ENCODE results near the gene BSN. TPM values are rescaled to one million over a fixed set of nuclear protein-coding genes. Genes with fewer than 3 reads are reported as not detected.

BSN gene
- total RNA-seq, 2 experiments from 2014 or later = 0.09 to 0.11 TPM

DNA sequence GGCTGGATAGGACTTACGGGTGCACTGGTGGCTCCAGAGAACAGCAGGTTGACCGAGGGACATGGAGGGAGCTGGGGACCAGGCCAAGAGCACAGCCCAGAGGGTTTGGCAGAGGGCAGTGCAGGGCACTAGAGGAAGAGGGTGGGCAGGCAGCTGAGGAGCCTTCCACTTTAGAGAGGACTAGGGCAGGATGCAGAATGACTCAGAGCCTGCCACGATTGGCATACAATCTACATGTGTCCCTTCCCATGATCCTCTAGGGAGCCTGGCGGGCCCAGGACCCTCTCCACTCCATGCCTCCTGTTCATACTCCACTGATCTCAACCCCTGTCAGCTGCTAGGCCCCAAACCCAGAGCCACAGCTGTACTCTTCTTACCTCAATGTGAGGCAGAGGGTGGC, 105.5 kb downstream of the BSN start:
- intact Hi-C loops (cut with DNase I, micrococcal nuclease) = no loop called here
- Mint-ChIP-seq H3K9me3 (ENCODE audit: low read depth) (no peaks in the 10 kb centered on the region), H3K4me3 (no peak overlapping the region), H3K4me1 (no peaks in the 10 kb centered on the region), H3K27ac (no peak overlapping the region), H3K27me3 (peaks cover 2% of the 10 kb centered on the region), H3K36me3 (ENCODE audit: low read depth) (no peaks in the 10 kb centered on the region)
- ATAC-seq (peak; percentile 51), DNase-seq (no peak)
- ChIA-PET POLR2A (no interaction called here), CTCF (no interaction called here)

DNA sequence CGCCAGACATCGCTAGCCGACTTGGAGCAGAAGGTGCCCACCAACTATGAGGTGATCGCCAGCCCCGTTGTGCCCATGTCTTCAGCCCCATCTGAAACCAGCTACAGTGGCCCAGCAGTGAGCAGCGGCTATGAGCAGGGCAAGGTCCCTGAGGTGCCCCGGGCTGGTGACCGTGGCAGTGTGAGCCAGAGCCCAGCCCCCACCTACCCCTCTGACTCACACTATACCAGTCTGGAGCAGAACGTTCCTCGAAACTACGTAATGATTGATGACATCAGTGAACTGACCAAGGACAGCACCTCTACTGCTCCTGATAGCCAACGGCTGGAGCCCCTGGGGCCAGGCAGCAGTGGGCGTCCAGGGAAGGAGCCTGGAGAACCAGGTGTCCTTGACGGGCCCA, 107.0 kb downstream of the BSN start:
- Mint-ChIP-seq H3K27ac (no peak overlapping the region), H3K36me3 (ENCODE audit: low read depth) (no peaks in the 10 kb centered on the region), H3K4me1 (no peaks in the 10 kb centered on the region), H3K4me3 (no peak overlapping the region), H3K27me3 (peaks cover 2% of the 10 kb centered on the region), H3K9me3 (ENCODE audit: low read depth) (no peaks in the 10 kb centered on the region)
- intact Hi-C loops (cut with DNase I, micrococcal nuclease) = no loop called here
- ATAC-seq = no peak
- no peak for DNase-seq
- CTCF ChIA-PET = no interaction called here
- POLR2A ChIA-PET = interaction anchor here (0.6 to 0.7 kb wide), 2 partner anchors 188 to 558 kb away, joined by 3 to 4 read pairs; no protein-coding TSS in a partner anchor

DNA sequence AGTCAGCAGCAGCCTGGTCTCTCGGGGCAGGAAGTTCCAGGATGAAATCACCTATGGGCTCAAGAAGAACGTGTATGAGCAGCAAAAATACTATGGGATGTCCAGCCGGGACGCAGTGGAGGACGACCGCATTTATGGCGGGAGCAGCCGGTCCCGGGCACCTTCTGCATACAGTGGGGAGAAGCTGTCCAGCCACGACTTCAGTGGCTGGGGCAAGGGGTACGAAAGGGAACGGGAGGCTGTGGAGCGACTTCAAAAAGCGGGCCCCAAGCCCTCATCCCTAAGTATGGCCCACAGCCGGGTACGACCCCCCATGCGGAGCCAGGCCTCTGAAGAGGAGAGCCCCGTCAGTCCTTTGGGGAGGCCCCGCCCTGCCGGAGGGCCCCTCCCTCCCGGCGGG, 107.7 kb downstream of the BSN start:
- H3K27me3 Mint-ChIP-seq = no peaks in the 10 kb centered on the region
- CTCF ChIA-PET = no interaction called here

DNA sequence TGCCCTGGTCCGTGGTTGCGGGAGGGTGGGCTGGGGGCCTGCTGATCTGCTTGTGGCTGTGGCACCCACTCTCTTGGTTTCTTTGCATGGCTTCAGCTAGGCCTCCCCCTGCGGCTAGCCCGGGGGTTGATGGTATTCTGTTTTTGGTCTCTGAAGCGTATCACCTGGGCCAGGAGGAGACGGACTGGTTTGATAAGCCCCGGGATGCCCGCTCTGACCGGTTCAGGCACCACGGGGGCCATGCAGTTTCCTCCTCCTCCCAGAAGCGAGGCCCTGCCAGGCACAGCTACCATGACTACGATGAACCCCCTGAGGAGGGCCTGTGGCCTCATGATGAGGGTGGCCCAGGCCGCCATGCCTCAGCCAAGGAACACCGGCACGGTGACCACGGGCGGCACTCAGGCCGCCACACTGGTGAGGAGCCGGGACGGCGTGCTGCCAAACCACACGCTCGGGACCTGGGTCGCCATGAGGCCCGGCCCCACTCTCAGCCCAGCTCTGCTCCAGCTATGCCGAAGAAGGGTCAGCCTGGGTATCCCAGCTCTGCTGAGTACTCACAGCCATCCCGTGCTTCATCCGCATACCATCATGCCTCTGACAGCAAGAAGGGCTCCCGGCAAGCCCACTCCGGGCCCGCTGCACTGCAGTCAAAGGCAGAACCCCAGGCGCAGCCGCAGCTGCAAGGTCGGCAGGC, 108.6 kb downstream of the BSN start:
- CTCF ChIA-PET = interaction anchor here (2.5 kb wide), 1 partner anchor 123 kb away, joined by 9 read pairs; no protein-coding TSS in a partner anchor
- H3K4me1 Mint-ChIP-seq = no peaks in the 10 kb centered on the region
- H3K9me3 Mint-ChIP-seq (ENCODE audit: low read depth) = no peaks in the 10 kb centered on the region
- H3K36me3 Mint-ChIP-seq (ENCODE audit: low read depth) = no peaks in the 10 kb centered on the region
- no peak overlapping the region for H3K27ac Mint-ChIP-seq
- ATAC-seq (no peak), DNase-seq (no peak)
- POLR2A ChIA-PET = no interaction called here
- intact Hi-C loops (cut with DNase I, micrococcal nuclease) = no loop called here
- H3K27me3 Mint-ChIP-seq = no peaks in the 10 kb centered on the region
- no peak overlapping the region for H3K4me3 Mint-ChIP-seq

More for the DNA sequence above, 107.7 kb downstream of the BSN start:
- POLR2A ChIA-PET = no interaction called here
- Mint-ChIP-seq H3K4me3 (no peak overlapping the region), H3K4me1 (no peaks in the 10 kb centered on the region), H3K27ac (no peak overlapping the region), H3K9me3 (ENCODE audit: low read depth) (no peaks in the 10 kb centered on the region), H3K36me3 (ENCODE audit: low read depth) (no peaks in the 10 kb centered on the region)
- intact Hi-C loops (cut with DNase I, micrococcal nuclease) = no loop called here
- ATAC-seq (no peak), DNase-seq (no peak)

DNA sequence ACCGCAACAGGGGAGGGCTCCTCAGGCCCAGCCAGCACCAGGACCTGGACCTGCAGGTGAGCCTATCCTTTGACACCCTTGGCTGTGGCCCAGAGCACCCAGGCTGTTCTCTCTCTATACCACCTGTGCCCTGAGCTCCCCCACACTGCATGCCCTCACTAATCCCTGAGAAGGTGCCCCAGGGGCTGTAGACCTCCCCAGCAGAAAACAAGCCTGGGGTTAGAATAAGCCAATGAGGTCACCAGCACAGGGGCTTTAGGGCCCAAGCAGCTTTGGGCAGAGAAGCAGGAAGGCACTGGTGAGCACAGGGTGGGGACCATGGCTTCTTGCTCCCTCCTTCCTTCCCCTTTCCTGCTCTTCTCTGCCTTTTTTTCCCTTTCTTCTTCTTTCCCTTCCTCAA, 109.6 kb downstream of the BSN start:
- Mint-ChIP-seq H3K4me1 (no peaks in the 10 kb centered on the region), H3K9me3 (ENCODE audit: low read depth) (no peaks in the 10 kb centered on the region), H3K27me3 (no peaks in the 10 kb centered on the region), H3K4me3 (no peak overlapping the region), H3K36me3 (ENCODE audit: low read depth) (no peaks in the 10 kb centered on the region), H3K27ac (no peak overlapping the region)
- ChIA-PET CTCF (interaction anchor here (0.6 to 2.5 kb wide), 2 partner anchors 124 to 845 kb away, joined by 3 to 9 read pairs; no protein-coding TSS in a partner anchor), POLR2A (no interaction called here)
- ATAC-seq (no peak), DNase-seq (no peak)
- intact Hi-C loops (cut with DNase I, micrococcal nuclease) = no loop called here

DNA sequence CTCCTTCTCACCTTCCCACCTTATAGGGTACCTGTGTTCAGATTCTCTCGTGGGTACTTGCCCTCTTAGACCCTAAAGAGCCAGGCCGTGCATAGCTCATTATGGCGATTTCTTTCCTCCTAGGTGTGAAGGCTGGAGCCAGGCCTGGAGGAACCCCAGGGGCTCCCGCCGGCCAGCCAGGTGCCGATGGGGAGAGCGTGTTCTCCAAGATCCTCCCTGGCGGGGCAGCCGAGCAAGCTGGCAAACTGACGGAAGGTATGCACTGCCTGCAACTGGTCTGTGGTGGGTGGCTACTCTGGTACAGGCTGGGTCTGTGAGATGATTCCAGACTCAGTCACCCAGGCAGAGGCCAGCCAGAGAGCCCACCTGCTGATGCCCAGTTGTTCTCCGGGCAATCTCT, 110.0 kb downstream of the BSN start:
- H3K4me1 Mint-ChIP-seq = no peaks in the 10 kb centered on the region
- no peaks in the 10 kb centered on the region for H3K9me3 Mint-ChIP-seq (ENCODE audit: low read depth)
- ATAC-seq = no peak
- H3K36me3 Mint-ChIP-seq (ENCODE audit: low read depth) = no peaks in the 10 kb centered on the region
- H3K4me3 Mint-ChIP-seq = no peak overlapping the region
- intact Hi-C loops (cut with DNase I, micrococcal nuclease) = no loop called here
- H3K27me3 Mint-ChIP-seq = no peaks in the 10 kb centered on the region
- CTCF ChIA-PET = interaction anchor here (2.5 kb wide), 1 partner anchor 125 kb away, joined by 9 read pairs; no protein-coding TSS in a partner anchor
- POLR2A ChIA-PET = interaction anchor here (0.7 kb wide), 1 partner anchor 125 kb away, joined by 3 read pairs; no protein-coding TSS in a partner anchor
- H3K27ac Mint-ChIP-seq = no peak overlapping the region
- no peak for DNase-seq

DNA sequence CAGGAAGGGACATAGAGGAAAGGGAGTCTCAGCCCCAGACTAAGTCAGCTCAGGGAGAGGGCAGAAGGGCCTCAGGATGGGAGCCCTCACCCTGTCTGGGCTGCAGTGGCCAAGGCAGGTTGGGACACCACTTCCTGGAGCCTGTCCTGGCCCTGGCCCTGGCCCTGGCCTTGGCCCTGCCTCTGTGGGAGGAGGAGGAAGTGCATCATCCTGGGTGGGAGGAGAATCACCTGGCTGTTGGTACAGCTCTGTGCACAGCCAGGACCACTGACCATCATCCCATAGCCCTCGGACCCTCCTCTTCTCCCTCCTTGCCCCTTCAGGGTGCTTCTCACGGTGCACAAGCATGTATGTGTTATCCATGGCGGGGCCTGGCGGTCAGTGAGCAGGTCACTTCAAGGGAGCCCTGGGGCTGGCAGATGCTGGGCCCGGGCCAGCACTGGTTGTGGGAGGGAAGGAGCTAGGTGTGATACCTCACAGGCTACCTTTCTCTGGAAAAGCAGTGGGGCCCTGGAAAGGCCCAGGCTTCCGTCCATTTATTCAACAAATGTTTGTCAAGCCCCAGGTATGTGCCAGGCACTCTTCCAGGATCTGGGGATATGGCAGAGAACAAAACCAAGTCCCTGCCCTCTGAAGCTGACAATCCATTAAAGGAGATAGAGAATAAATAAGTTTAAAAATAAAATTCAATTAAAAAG, 111.7 kb downstream of the BSN start:
- no peak for ATAC-seq
- H3K9me3 Mint-ChIP-seq (ENCODE audit: low read depth) = no peaks in the 10 kb centered on the region
- POLR2A ChIA-PET = no interaction called here
- DNase-seq = no peak
- no peaks in the 10 kb centered on the region for H3K36me3 Mint-ChIP-seq (ENCODE audit: low read depth)
- no peaks in the 10 kb centered on the region for H3K27me3 Mint-ChIP-seq
- H3K4me1 Mint-ChIP-seq = no peaks in the 10 kb centered on the region
- CTCF ChIA-PET = interaction anchor here (1.7 kb wide), 1 partner anchor 126 kb away, joined by 12 read pairs; no protein-coding TSS in a partner anchor
- no peak overlapping the region for H3K27ac Mint-ChIP-seq
- no peak overlapping the region for H3K4me3 Mint-ChIP-seq
- intact Hi-C loops (cut with DNase I, micrococcal nuclease) = no loop called here

DNA sequence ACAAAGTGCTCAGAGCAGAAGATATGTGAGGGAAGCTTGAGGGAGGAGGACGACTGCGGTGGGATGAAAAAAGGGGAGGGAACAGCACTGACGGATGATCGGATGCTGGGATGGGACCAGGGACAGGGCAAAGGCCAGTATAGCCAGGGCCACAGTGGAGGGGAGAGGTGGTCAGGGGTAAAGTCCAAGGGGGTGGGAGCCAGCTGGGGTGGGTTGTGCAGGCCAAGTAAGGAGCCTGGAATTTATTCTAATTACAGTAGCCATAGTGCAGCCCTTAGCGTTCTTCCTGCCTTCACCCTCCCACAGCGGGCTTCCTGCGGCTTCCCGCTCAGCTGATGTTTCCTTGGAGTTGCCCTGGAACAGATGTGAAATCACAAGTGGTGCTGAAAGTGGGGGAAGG, 112.3 kb downstream of the BSN start:
- intact Hi-C loops (cut with DNase I, micrococcal nuclease) = no loop called here
- DNase-seq = no peak
- Mint-ChIP-seq H3K27ac (no peak overlapping the region), H3K9me3 (ENCODE audit: low read depth) (no peaks in the 10 kb centered on the region), H3K27me3 (no peaks in the 10 kb centered on the region), H3K4me1 (no peaks in the 10 kb centered on the region), H3K4me3 (no peak overlapping the region), H3K36me3 (ENCODE audit: low read depth) (no peaks in the 10 kb centered on the region)
- POLR2A ChIA-PET = no interaction called here
- no peak for ATAC-seq
- CTCF ChIA-PET = interaction anchor here (0.5 to 1.7 kb wide), 2 partner anchors 127 to 601 kb away, joined by 3 to 12 read pairs; no protein-coding TSS in a partner anchor

DNA sequence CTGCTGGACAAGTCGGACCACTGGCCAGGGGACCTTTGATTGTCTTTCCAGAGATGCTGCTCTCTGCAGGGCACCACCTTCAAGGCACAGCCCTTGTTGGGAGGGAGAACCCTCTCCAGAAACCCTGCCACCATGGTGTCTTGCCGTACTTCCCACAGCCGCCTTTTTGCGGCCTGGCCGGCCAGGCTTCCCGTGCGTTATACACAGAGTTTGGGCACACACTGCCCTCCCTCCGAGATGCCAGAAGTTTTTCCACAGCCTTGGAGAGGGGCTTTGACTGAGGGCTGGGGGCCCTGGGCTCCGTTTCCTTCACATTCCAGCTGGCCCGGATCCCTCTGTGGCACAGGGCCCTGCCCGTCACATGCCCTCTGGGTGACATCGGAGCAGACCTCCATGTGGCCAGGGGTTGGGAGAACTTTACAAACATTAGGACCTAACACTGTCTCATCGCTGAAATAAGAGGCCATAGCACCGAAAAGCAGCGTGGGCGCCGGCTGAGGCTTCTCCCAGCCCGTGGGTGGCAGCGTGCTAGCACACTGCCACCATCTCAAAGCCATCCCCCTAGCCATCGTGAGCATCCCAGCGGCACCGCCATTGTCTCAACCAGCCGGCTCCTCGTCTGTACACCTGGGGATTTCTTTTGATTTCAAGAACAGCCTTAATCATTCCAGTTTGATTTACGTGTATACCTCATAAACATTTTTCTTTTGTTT, 113.6 kb downstream of the BSN start:
- ATAC-seq (no peak), DNase-seq (no peak)
- Mint-ChIP-seq H3K4me3 (no peak overlapping the region), H3K27ac (no peak overlapping the region), H3K27me3 (no peaks in the 10 kb centered on the region), H3K36me3 (ENCODE audit: low read depth) (peaks cover 1% of the 10 kb centered on the region), H3K4me1 (peaks cover 6% of the 10 kb centered on the region), H3K9me3 (ENCODE audit: low read depth) (no peaks in the 10 kb centered on the region)
- POLR2A ChIA-PET = no interaction called here
- CTCF ChIA-PET = interaction anchor here (1.7 kb wide), 1 partner anchor 128 kb away, joined by 12 read pairs; no protein-coding TSS in a partner anchor
- intact Hi-C loops (cut with DNase I, micrococcal nuclease) = no loop called here

DNA sequence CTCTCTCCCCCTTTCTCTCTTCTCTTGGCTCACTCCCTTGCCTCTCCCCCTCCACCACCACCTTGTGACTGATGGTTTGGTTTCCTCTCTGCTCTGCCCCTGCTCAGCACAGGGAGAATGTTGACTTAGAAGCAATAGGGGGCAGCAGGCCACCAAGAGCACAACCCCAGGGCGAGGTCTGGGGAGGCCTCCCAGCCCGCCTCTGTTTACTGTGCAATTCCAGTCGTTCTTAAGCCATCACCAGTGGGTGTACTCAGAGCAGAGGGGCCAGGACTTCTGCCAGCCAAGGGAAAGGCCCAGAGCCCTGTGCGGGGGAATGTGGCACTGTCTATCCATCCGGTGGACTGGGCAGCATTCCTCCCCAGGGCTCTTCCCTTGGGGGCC, 114.1 kb downstream of the BSN start:
- CTCF ChIA-PET = interaction anchor here (1.7 kb wide), 1 partner anchor 128 kb away, joined by 16 read pairs; no protein-coding TSS in a partner anchor
- no peak overlapping the region for H3K4me3 Mint-ChIP-seq
- H3K9me3 Mint-ChIP-seq (ENCODE audit: low read depth) = no peaks in the 10 kb centered on the region
- H3K27me3 Mint-ChIP-seq = no peaks in the 10 kb centered on the region
- DNase-seq (no peak), ATAC-seq (no peak)
- H3K4me1 Mint-ChIP-seq = peaks cover 10% of the 10 kb centered on the region
- intact Hi-C loops (cut with DNase I, micrococcal nuclease) = no loop called here
- peaks cover 1% of the 10 kb centered on the region for H3K36me3 Mint-ChIP-seq (ENCODE audit: low read depth)
- H3K27ac Mint-ChIP-seq = no peak overlapping the region
- POLR2A ChIA-PET = no interaction called here

DNA sequence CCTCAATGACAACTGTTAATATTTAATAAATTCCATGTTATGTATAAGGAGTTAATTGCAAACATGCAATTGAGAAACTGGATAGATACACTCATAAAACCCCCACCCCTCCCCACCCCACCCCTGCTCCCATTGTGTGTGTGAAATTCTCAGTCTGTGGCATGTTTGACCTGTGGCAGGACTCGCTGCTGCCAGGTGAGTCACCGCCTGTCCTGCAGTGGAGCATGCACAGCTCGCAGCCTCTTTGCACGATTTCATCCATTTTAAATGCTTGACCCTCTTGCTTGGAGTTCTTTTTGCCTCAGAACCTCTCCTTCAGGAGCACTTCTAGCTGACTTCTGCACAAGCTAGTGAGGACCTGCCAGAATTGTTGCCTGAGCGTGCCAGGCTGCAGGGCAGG, 114.6 kb downstream of the BSN start:
- no peak for ATAC-seq
- ChIA-PET CTCF (interaction anchor here (1.1 to 1.7 kb wide), 2 partner anchors 25 to 129 kb away, joined by 3 to 16 read pairs; no protein-coding TSS in a partner anchor), POLR2A (no interaction called here)
- Mint-ChIP-seq H3K9me3 (ENCODE audit: low read depth) (no peaks in the 10 kb centered on the region), H3K36me3 (ENCODE audit: low read depth) (peaks cover 1% of the 10 kb centered on the region), H3K27me3 (no peaks in the 10 kb centered on the region), H3K4me3 (no peak overlapping the region), H3K27ac (no peak overlapping the region), H3K4me1 (peaks cover 10% of the 10 kb centered on the region)
- DNase-seq = no peak
- intact Hi-C loops (cut with DNase I, micrococcal nuclease) = no loop called here

Data from activated CD4-positive, alpha-beta T cell treated with anti-CD3 and anti-CD28 coated beads for 36 hours (primary cell).